Measurements from ENCODE around the gene RAB35.

The RAB35 gene

GRCh38 chr12:120091371-120092090 is 25.0 kb downstream of the RAB35 start:
- Histone ChIP-seq H3K4me2 (ENCODE audit: low read length) (no peak overlapping the region), H3K4me1 (ENCODE audit: control insufficient read depth, insufficient read depth, low read length) (peaks cover 7% of the 10 kb centered on the region), H3K27me3 (ENCODE audit: control insufficient read depth, insufficient read depth, low read length) (no peaks in the 10 kb centered on the region), H3K9ac (ENCODE audit: low read depth, low read length) (no peak overlapping the region), H3K36me3 (ENCODE audit: insufficient read depth, low read length) (peaks cover 36% of the 10 kb centered on the region), H3K9me3 (replicated peaks; ENCODE audit: low read length) (no peaks in the 10 kb centered on the region), H3K4me3 (ENCODE audit: low read length) (no peak overlapping the region)

- peaks cover 10% of the 10 kb centered on the region for H3K4me1 ChIP-seq (ENCODE audit: control insufficient read depth, insufficient read depth, low read length)
These were observed 25.8 kb downstream of the RAB35 start for GRCh38 chr12:120090626-120091295.

GRCh38 chr12:120090206-120090605 is 26.3 kb downstream of the RAB35 start:
- peaks cover 10% of the 10 kb centered on the region for H3K4me1 ChIP-seq (ENCODE audit: control insufficient read depth, insufficient read depth, low read length)
- H3K9ac ChIP-seq (ENCODE audit: low read depth, low read length) = no peak overlapping the region
- peaks cover 28% of the 10 kb centered on the region for H3K36me3 ChIP-seq (ENCODE audit: insufficient read depth, low read length)
- H3K27me3 ChIP-seq (ENCODE audit: control insufficient read depth, insufficient read depth, low read length) = no peaks in the 10 kb centered on the region
- H3K4me3 ChIP-seq (ENCODE audit: low read length) = no peak overlapping the region
- no peaks in the 10 kb centered on the region for H3K9me3 ChIP-seq (replicated peaks; ENCODE audit: low read length)
- H3K4me2 ChIP-seq (ENCODE audit: low read length) = no peak overlapping the region

More at GRCh38 chr12:120090626-120091295, 25.8 kb downstream of the RAB35 start:
- Histone ChIP-seq H3K27me3 (ENCODE audit: control insufficient read depth, insufficient read depth, low read length) (no peaks in the 10 kb centered on the region), H3K36me3 (ENCODE audit: insufficient read depth, low read length) (peaks cover 30% of the 10 kb centered on the region), H3K9me3 (replicated peaks; ENCODE audit: low read length) (no peaks in the 10 kb centered on the region), H3K4me2 (ENCODE audit: low read length) (no peak overlapping the region), H3K9ac (ENCODE audit: low read depth, low read length) (no peak overlapping the region), H3K4me3 (ENCODE audit: low read length) (no peak overlapping the region)

- peaks cover 10% of the 10 kb centered on the region for H3K4me1 ChIP-seq (ENCODE audit: control insufficient read depth, insufficient read depth, low read length)
- H3K9me3 ChIP-seq (replicated peaks; ENCODE audit: low read length) = no peaks in the 10 kb centered on the region
- no peak overlapping the region for H3K4me3 ChIP-seq (ENCODE audit: low read length)
- H3K27me3 ChIP-seq (ENCODE audit: control insufficient read depth, insufficient read depth, low read length) = no peaks in the 10 kb centered on the region
- no peak overlapping the region for H3K9ac ChIP-seq (ENCODE audit: low read depth, low read length)
- no peak overlapping the region for H3K4me2 ChIP-seq (ENCODE audit: low read length)
- peaks cover 26% of the 10 kb centered on the region for H3K36me3 ChIP-seq (ENCODE audit: insufficient read depth, low read length)
These were observed 26.8 kb downstream of the RAB35 start for GRCh38 chr12:120089796-120090195.

GRCh38 chr12:120089105-120089504 is 27.4 kb downstream of the RAB35 start:
- no peaks in the 10 kb centered on the region for H3K27me3 ChIP-seq (ENCODE audit: control insufficient read depth, insufficient read depth, low read length)
- no peak overlapping the region for H3K4me3 ChIP-seq (ENCODE audit: low read length)
- H3K36me3 ChIP-seq (ENCODE audit: insufficient read depth, low read length) = peaks cover 21% of the 10 kb centered on the region
- no peak overlapping the region for H3K9ac ChIP-seq (ENCODE audit: low read depth, low read length)
- no peak overlapping the region for H3K4me2 ChIP-seq (ENCODE audit: low read length)
- no peaks in the 10 kb centered on the region for H3K9me3 ChIP-seq (replicated peaks; ENCODE audit: low read length)
- peaks cover 10% of the 10 kb centered on the region for H3K4me1 ChIP-seq (ENCODE audit: control insufficient read depth, insufficient read depth, low read length)

GRCh38 chr12:120086801-120087621 is 29.5 kb downstream of the RAB35 start:
- Histone ChIP-seq H3K4me3 (ENCODE audit: low read length) (peak overlapping the region; percentile 72), H3K4me1 (ENCODE audit: control insufficient read depth, insufficient read depth, low read length) (peaks cover 10% of the 10 kb centered on the region), H3K9ac (ENCODE audit: low read depth, low read length) (peak overlapping the region; percentile 75), H3K27me3 (ENCODE audit: control insufficient read depth, insufficient read depth, low read length) (no peaks in the 10 kb centered on the region), H3K4me2 (ENCODE audit: low read length) (peak overlapping the region; percentile 96), H3K9me3 (replicated peaks; ENCODE audit: low read length) (no peaks in the 10 kb centered on the region), H3K36me3 (ENCODE audit: insufficient read depth, low read length) (peaks cover 10% of the 10 kb centered on the region)

GRCh38 chr12:120085920-120086645 is 30.5 kb downstream of the RAB35 start:
- no peaks in the 10 kb centered on the region for H3K27me3 ChIP-seq (ENCODE audit: control insufficient read depth, insufficient read depth, low read length)
- H3K4me2 ChIP-seq (ENCODE audit: low read length) = peak overlapping the region; percentile 96
- peak overlapping the region; percentile 75 for H3K9ac ChIP-seq (ENCODE audit: low read depth, low read length)
- peaks cover 10% of the 10 kb centered on the region for H3K4me1 ChIP-seq (ENCODE audit: control insufficient read depth, insufficient read depth, low read length)
- no peaks in the 10 kb centered on the region for H3K9me3 ChIP-seq (replicated peaks; ENCODE audit: low read length)
- peak overlapping the region; percentile 68 for H3K4me3 ChIP-seq (ENCODE audit: low read length)
- peaks cover 1% of the 10 kb centered on the region for H3K36me3 ChIP-seq (ENCODE audit: insufficient read depth, low read length)

GRCh38 chr12:120081641-120082040 is 34.9 kb downstream of the RAB35 start:
- peaks cover 20% of the 10 kb centered on the region for H3K27me3 ChIP-seq (ENCODE audit: control insufficient read depth, insufficient read depth, low read length)
- no peak overlapping the region for H3K4me3 ChIP-seq (ENCODE audit: low read length)
- no peaks in the 10 kb centered on the region for H3K36me3 ChIP-seq (ENCODE audit: insufficient read depth, low read length)
- H3K4me1 ChIP-seq (ENCODE audit: control insufficient read depth, insufficient read depth, low read length) = peaks cover 3% of the 10 kb centered on the region
- H3K9ac ChIP-seq (ENCODE audit: low read depth, low read length) = no peak overlapping the region
- no peaks in the 10 kb centered on the region for H3K9me3 ChIP-seq (replicated peaks; ENCODE audit: low read length)
- no peak overlapping the region for H3K4me2 ChIP-seq (ENCODE audit: low read length)

GRCh38 chr12:120079411-120080400 is 36.8 kb downstream of the RAB35 start:
- H3K9me3 ChIP-seq (replicated peaks; ENCODE audit: low read length) = no peaks in the 10 kb centered on the region
- H3K9ac ChIP-seq (ENCODE audit: low read depth, low read length) = no peak overlapping the region
- no peaks in the 10 kb centered on the region for H3K36me3 ChIP-seq (ENCODE audit: insufficient read depth, low read length)
- H3K4me3 ChIP-seq (ENCODE audit: low read length) = no peak overlapping the region
- H3K4me1 ChIP-seq (ENCODE audit: control insufficient read depth, insufficient read depth, low read length) = no peaks in the 10 kb centered on the region
- no peak overlapping the region for H3K4me2 ChIP-seq (ENCODE audit: low read length)
- H3K27me3 ChIP-seq (ENCODE audit: control insufficient read depth, insufficient read depth, low read length) = peaks cover 32% of the 10 kb centered on the region

GRCh38 chr12:120078868-120079267 is 37.7 kb downstream of the RAB35 start:
- H3K9me3 ChIP-seq (replicated peaks; ENCODE audit: low read length) = no peaks in the 10 kb centered on the region
- H3K4me3 ChIP-seq (ENCODE audit: low read length) = no peak overlapping the region
- no peaks in the 10 kb centered on the region for H3K36me3 ChIP-seq (ENCODE audit: insufficient read depth, low read length)
- no peak overlapping the region for H3K9ac ChIP-seq (ENCODE audit: low read depth, low read length)
- H3K27me3 ChIP-seq (ENCODE audit: control insufficient read depth, insufficient read depth, low read length) = peaks cover 38% of the 10 kb centered on the region
- H3K4me2 ChIP-seq (ENCODE audit: low read length) = no peak overlapping the region
- H3K4me1 ChIP-seq (ENCODE audit: control insufficient read depth, insufficient read depth, low read length) = no peaks in the 10 kb centered on the region

Measured in skeletal muscle satellite cell (primary cell).